ENCODE results near the gene CYP26B1.
"Not testable (repeated sequence)": the region's sequence is repeated elsewhere in the genome, so short reads cannot be mapped to it uniquely, and the experiment has no call there.

Gene CYP26B1

DNA sequence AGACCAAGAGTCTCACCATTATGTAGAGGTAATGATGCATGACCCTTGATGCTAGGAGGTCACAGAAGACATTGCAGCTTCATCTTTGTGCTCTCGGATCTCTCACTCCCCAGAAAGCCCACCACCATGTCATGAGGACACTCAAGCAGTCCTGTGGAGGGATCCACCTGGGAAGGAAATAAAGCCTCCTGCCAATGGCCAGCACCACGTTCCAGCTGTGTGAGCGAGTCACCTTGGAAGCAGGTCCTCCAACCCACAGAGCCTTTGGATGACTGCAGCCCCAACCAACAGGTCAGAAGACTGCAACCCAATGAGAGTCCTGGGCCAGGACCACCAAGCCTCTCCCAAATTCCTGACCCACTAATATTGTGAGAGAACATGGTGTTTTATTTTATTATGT is 38.4 kb downstream of the CYP26B1 start:
- DNase-seq (ENCODE audit: low spot score) = no peak

DNA sequence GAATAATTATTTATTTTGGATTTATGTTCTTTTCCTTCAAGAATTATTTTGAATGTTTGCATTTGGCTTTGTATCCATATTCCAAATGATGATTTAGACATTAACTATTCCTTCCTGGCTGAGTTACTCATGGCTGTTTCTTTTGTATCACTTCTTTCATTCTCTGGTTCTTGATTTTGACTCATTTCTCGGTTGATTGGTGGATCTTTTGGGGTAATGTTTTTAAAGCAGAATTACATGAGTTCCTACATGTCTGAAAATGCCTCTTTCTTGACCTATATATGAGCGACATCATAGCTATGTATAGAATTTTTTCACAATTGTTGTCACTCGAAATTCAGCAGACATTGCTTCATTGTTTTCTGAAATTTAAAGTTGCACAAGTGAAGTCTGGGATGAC is 39.5 kb downstream of the CYP26B1 start:
- no peak for DNase-seq (ENCODE audit: low spot score)

DNA sequence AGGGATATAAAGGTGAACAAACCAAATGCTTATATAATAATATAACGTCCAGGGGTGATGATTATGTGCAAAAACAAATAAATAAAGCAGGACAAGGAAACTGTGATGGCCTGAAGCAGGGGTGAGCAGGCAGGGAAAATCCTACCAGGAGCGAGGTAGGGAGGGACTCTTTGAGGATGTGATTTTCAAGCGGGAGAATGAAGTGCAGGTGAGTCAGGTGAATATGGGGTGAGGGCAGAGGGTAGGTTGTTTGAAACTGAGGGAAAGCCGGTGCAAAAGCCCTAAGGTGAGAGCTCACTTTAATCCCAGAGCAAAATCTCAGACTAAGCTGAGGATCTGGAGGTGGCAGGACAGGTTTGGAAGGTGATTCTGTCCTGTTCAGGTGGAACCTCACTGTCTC is 40.7 kb downstream of the CYP26B1 start:
- DNase-seq (ENCODE audit: low spot score) = no peak

DNA sequence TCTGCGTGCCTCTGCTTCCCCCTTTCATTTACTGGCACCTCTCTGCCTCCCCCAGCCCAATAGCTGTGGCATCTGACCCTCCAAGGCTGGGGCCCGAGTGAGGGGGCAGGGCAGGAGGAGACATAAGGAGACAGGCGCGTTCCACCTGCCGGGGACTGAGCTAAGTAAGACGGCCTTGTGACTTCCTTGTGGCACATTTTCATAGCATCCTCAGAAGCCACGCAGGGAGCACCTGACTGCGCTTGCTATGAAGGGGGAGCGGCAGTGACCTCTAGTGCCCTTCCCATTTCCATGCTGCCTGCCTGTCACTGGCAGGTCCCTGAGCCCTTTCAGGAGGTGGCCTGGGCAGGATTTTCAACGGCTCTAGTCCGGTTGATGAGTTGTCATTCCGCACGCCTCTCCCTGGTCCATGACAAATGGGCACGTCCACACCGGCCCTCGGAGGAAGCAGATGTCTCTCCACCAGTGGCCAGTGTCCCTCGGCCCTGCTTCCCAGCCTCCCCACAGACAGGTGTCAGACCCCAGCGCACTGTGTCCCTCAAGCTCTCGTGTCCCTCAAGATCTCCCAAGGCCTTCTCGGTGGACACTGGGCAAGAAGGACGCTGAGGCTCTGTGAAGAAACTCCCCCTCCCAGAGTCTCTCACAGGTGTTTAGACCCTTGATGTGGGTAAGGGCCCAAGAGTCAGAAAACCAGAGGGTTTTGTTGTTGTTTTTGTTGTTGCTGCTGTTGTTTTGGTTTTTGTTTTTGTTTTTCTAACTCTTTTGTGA is 42.7 kb downstream of the CYP26B1 start:
- DNase-seq (ENCODE audit: low spot score) = no peak

DNA sequence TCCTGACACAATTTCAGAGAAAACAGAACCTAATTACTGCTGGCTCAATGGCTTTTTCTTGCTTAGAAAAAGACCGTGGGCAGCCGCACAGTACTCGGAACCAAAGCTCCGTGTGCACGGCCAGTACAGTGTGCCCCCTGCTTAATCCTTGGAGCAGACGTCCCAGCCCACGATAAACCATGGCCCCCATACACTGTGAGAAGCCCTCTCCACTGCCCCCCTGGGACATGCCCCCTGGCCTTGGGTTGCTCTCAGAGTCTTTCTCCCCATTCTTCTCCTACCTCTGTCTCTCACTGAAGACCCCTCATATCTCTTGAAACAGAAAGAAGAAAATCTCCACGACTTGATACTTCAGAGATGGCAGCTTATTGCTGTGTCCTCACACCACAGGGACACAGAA is 44.0 kb downstream of the CYP26B1 start:
- no peak for DNase-seq (ENCODE audit: low spot score)

DNA sequence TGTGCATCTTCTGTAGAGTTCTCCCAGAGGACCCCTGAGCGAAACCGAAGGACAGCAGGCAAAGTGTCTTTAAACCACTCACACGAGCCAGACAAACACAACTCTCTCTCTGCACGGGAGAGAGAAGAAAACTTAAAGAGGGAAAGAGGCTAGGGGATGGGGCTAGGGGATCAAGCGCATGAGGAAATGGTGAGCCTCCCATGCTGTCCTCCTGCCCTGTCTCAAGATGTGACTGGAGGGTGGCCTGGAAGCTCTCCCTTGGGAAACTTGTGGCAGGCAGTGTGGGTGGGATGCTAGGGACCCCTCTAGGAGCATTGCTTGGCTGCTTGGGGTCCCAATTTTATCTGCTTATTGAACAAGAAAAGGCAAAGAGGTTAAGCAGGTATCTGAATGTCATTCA is 44.5 kb downstream of the CYP26B1 start:
- DNase-seq (ENCODE audit: low spot score) = no peak

DNA sequence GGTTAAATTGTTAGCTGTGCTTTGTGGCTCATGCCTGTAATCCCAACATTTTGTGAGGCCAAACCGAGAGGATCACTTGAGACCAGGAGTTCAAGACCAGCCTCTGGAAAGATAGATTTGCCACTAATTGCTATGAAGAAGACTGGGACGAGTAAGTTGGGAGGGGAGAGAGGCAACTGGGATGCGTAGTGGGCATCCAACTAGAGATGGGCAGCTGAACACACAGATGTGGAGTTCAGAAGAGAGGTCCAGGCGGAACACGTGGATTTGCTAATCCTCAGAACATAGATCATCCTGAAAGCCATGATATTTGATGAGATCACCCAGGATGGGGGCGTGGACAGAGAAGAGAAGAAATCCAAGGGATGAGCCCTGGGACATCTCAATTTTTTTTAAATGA is 48.7 kb downstream of the CYP26B1 start:
- DNase-seq (ENCODE audit: low spot score) = no peak

DNA sequence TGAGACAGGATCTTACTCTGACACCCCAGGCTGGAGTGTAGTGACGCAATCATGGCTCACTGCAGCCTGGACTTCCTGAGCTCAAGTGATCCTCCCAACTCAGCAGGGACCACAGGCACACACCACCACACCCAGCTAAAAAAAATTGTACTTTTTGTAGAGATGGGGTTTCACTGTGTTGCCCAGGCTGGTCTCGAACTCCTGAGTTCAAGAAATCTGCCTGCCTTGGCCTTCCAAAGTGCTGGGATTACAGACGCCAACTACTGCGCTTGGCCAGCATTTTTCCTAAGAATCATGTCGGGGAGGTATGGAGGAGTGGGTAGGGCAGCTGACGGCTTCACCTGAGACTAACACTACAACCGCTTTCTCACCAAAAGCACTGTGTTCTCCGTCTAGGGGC is 50.4 kb downstream of the CYP26B1 start:
- DNase-seq (ENCODE audit: low spot score) = no peak

DNA sequence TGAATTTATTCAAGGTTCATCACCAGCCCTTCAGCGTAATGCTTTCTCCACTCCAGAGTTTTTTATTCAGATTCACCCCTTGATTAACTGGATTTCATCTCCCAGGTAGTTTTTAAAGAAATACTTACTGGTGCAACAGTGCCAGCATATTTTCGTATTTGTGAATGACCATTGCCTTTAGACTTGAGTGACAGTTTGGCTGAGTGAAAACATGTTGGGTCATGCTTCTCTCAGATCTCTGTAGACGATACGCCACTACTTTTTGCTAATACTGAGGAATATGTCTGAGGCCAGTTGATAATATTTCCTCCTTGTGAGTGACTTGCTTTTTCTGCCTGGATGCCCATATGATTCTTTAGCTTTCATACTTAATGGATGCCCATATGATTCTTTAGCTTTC is 51.5 kb downstream of the CYP26B1 start:
- DNase-seq (ENCODE audit: low spot score) = no peak

DNA sequence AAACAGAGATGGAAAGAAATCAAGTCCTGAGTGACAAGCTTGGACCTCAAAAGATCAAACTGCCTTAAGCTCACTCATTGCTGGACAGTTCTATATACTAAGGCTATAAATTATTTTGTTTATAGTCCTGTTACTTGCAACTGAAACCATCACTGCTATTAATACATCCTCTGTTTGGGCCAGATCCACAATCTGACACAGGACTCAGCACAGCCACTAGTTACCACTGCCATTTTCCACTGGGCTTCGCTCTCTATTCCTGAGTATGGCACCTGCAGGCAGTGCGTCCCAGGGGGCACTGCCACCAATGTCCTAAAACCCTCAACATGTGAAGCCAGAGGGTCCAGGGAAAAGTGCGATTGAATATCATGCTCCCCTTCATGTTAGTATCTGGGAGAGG is 52.3 kb downstream of the CYP26B1 start:
- DNase-seq (ENCODE audit: low spot score) = no peak

DNA sequence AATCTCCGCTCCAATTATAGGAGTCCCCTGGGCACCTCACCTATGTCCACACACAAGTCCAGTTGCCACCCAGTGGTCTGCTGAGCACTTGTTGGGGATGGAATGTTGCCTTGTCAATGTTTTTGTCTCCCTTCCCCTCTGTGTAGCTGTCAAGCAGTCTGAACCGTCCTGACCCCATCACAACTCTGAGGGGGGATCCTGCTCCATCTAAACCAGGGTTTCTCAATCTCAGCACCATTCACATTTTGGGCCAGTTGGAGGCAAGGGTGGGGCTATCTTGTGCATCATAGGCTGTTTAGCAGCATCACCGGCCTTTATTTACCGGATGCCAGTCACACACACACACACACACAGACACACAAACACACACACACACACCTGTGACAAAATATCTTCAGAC is 53.0 kb downstream of the CYP26B1 start:
- DNase-seq (ENCODE audit: low spot score) = no peak

DNA sequence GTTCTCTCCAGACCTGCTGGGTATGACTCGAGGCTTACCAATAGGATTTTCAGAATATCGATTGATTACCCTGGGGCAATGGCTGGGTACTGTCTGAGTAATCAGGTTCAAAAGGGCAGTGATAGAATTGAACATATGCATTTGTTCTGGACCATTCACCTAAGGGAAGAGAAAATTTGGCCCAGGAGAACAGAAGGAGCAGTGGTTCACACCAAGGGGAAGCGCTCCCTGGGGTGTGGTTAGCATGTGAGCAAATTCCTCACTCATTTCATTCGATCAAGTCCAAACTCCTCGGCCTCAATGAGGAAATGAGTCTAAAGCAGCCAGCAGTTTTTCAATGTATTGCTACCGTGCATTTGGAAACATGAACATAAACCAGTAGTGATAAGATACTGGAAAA is 55.6 kb downstream of the CYP26B1 start:
- DNase-seq (ENCODE audit: low spot score) = no peak

DNA sequence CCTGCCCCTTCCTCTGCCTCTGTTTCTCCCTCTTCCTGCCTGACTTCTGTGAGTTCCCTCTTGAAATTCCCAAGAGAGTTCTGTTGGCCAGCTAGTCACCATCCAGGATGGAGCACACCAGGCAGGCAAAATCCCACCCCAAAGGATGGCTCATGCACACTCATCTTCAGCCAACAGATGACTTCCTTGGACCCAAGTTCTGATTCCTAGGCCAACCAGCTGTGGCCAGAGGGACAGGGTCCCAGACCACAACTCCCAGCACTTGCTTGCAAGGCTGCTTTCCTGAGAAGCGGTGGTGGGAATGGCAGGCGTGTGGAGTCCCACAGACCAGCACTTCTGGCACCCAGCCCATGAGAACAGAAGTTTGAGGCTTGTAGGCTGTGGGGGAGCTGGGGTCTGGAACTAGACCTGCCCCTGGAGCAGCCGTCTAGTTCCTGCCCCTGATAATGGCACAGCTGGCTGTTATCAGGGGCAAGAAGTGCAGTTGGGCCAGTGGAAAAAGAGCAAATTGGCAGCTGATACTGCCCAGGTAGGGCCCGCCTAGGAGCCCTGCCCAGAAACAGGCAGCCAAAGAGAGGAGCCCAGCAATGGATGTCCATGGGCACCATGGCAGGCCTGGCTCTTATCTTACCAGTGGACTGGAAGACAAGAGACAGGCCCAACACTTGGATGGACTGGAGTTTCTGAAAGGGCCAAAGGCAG is 56.7 kb downstream of the CYP26B1 start:
- DNase-seq (ENCODE audit: low spot score) = no peak

DNA sequence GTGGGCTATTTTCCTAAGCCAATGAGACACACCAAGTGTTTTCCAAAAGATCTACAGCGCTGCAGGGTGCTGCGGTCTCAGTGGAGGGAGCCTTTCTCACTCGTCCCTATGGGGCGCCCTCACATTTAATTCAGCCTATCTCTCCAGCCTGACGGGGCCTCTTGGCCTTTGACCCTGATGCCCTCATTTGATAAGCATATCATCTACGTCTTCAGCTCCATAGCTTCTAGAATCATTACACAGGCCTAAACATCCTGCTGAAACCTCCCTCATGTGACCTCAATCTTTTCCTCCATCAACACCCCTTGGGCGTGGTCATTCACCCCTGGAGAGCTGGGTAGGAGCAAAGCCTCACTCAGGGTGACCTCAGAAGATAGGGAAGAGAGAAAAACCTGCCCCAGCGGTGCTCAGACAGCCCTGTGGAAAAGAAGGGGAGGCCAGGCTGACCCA is 57.4 kb downstream of the CYP26B1 start:
- DNase-seq (ENCODE audit: low spot score) = no peak

DNA sequence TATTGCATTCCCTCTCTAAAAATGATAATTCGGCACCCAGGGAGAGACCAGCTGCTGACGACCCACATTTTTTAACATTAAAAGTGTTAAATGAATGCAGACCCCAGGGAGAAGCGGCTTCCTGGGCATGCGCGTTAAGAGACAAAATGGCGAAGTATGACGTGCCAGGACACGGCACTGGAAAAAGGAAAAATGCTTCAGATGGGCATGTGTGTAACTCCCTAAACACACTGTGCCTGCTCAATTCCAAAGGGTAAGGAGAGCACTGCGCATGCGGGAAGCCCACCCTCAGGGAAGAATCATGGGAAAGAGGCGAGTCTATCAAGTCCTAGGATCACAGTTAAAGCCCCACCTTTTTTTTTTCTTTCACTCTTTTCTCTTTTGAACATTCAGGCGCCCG is 58.1 kb downstream of the CYP26B1 start:
- DNase-seq (ENCODE audit: low spot score) = no peak

DNA sequence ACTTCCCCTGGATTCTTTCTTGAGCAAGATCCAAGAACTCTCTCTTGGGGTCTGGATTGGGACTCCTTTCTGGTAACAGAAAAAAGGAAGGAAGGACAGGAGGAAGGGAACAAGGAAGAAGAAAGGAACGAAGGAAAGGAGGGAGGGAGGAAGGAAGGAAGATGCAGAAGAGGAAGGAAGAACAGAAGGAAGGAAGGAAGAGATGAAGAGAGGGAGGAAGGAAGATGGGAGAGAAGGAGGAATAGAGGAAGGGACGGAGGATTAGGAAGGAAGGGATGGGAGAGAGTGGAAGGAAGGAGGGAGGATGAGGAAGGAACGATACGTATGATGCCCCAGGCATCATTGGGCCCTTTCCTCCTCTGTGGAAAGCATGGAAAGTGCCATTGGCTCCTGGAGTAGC is 58.6 kb downstream of the CYP26B1 start:
- DNase-seq (ENCODE audit: low spot score) = no peak

DNA sequence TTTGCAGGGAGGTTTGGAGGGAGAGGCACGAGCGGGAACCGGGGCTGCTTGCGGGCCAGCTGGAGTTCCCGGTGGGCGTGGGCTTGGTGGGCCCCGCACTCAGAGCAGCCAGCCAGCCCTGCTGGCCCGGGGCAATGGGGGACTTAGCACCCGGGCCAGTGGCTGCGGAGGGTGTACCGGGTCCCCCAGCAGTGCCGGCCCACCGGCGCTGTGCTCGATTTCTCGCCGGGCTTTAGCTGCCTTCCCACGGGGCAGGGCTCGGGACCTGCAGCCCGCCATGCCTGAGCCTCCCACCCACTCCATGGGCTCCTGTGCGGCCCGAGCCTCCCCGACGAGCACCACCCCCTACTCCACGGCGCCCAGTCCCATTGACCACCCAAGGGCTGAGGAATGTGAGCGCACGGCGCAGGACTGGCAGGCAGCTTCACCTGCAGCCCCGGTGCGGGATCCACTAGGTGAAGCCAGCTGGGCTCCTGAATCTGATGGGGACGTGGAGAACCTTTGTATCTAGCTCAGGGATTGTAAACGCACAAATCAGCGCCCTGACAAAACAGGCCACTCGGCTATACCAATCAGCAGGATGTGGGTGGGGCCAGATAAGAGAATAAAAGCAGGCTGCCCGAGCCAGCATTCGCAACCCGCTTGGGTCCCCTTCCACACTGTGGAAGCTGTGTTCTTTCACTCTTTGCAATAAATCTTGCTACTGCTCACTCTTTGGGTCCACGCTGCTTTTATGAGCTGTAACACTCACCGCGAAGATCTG is 60.6 kb downstream of the CYP26B1 start:
- DNase-seq (ENCODE audit: low spot score) = not testable (repeated sequence)

DNA sequence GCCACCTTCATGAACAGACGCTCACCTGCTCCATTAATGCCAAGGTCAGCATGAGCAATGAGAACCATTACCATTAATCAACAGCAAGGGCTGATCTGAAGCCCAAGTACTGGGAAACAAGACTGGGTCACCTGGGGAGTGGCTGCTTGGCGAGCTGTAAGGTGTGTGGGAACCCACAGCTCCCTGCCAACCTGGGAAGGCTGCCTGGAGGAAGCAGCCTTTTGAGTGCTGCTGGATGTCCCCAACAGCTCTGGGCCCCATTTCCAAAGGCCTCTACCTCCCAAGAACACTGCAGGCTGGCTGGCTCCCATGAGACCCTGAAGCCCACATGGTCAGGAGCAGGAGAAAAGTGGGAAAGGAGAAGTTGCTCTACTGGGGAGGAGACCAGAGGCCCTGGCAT is 62.1 kb downstream of the CYP26B1 start:
- no peak for DNase-seq (ENCODE audit: low spot score)

DNA sequence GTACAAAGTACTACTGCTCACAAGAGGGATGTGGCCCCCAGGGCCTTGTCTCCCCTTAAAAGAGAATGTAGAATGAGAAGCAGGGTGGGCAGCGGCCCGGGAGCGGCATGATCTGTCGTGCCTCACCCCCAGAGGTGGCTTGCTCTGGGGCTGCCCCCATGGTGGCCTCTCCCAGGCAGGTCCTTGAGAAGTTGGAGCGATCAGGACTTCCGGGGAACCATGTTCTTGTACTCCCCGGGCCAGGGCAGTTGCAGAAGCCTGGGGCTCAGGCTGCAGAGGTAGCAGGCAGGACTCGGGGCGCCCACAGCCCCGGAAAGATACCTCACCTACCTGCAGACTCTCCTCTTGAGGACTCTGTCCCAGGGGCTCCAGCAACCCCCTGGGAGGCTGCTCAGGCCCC is 62.6 kb downstream of the CYP26B1 start:
- no peak for DNase-seq (ENCODE audit: low spot score)

DNA sequence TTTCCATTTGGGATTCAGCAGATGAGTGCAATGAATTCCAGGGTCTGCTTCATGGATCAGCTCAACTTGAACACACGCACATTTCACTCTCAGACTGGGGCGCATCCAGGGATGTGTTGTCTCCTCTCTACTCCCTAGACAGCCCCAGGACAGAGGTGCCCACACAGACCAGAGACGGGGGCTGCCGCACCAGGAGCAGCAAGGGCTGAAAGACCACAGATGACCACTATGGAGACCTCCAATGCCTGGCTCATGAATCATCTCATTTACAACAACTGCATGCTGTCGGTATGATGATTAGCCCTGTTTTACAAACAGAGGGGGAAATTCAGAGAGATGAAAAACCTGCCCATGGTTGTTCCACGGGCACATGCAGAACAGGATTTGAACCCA is 63.1 kb downstream of the CYP26B1 start:
- DNase-seq (ENCODE audit: low spot score) = no peak

DNA sequence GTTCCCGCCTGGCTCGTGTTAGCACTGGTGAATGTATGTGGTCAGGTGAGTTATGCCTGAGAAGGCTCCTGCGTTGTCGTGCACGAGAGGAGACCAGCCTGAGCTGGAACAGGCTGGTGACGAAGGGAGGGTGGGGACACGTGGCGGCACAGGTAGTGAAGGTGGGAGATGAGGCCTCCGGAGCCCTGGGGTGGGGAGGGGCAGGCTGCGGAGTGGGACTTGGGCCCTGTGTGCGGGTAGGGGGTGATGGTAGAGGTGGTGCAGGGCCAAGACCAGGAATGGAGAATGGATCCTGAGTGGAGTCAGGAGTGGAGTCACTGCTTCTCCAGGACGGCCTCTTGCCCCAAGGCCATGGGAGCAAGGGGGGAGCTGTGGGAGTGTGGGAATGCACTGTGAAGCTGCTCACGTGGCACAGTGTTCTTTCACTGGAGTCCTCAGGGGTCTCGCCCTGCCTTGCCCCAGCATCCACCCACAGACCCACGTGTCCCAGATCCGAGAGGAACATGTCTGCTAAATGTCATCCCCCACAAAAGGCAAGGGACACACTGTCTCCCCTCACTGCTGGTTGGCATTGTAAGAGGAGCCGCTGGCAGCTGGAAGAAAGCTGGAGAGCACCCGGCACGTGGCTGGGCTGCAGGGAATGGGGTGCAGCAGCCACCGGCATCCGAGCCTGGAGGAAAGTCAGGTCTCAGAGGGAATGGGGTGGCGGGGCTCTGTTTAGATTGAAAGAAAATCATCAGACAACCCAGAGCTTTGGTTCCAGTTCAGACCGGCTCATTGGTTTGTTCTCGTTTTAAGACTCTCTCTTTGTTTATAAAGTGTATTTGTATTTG is 63.7 kb downstream of the CYP26B1 start:
- DNase-seq (ENCODE audit: low spot score) = peak; percentile 35

DNA sequence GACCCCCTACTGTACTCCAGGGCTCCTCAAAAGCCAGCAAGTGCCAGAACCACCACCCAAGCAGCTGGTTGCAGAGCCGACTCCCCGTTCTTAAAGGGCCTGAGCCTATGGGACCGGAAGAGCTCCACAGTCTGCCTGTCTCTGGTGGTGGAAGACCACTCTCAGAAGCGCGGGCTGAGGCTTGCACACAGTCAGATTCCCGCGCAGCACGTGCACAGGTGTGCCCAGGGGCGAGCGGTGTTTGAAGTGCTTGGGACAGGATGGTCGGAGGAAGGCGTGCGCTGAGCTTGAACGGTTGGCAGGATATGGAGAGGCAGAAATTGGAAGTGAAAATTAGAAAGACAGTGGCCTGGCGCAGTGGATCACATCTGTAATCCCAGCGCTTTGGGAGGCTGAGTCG is 64.8 kb downstream of the CYP26B1 start:
- no peak for DNase-seq (ENCODE audit: low spot score)

Measured in AG20443 (cell line).